ENCODE data around the gene NDUFAF7. TPM values are rescaled to one million over a fixed set of nuclear protein-coding genes. Genes with fewer than 3 reads are reported as not detected.

The NDUFAF7 gene
- polyA plus RNA-seq, 3 donors: 4.7 to 12.2 (median 5.6) TPM

- Histone ChIP-seq H3K36me3 (replicated peaks in 1 of 2; ENCODE audit: control insufficient read depth in 1 of 2, insufficient read depth in 2 of 2, low read length in 2 of 2) (peaks cover 95 to 99% of the 10 kb centered on the region in 2 donors), H4K20me1 (ENCODE audit: insufficient read depth, low read length) (peaks cover 4% of the 10 kb centered on the region), H3K9ac (ENCODE audit: insufficient read depth, low read length, poor library complexity, severe bottlenecking) (no peak overlapping the region), H3K27ac (ENCODE audit: low read depth in 1 of 2, low read length in 2 of 2) (no peak overlapping the region), H3K27me3 (ENCODE audit: control insufficient read depth in 2 of 2, insufficient read depth in 2 of 2, low read length in 2 of 2) (no peaks in the 10 kb centered on the region), H3K4me3 (replicated peaks in 1 of 3; ENCODE audit: low read depth in 2 of 3, low read length in 3 of 3) (no peak overlapping the region), H2AFZ (ENCODE audit: insufficient read depth, low read depth, low read length, poor library complexity, severe bottlenecking) (no peak overlapping the region), H3K4me2 (replicated peaks; ENCODE audit: extremely low read depth, low read length, poor library complexity, severe bottlenecking) (no peak overlapping the region), H3K4me1 (ENCODE audit: control insufficient read depth in 1 of 2, insufficient read depth in 2 of 2, low read length in 2 of 2) (no peaks in the 10 kb centered on the region), H3K79me2 (ENCODE audit: insufficient read depth, low read length) (no peaks in the 10 kb centered on the region), H3K9me3 (replicated peaks in 1 of 2; ENCODE audit: control insufficient read depth in 1 of 2, insufficient read depth in 1 of 2, low read length in 2 of 2) (no peaks in the 10 kb centered on the region)
- Mint-ChIP-seq H3K4me1 (no peaks in the 10 kb centered on the region), H3K27ac (peak overlapping the region in 1 of 7 donors; percentile 61), H3K27me3 (ENCODE audit: low read depth in 3 of 3) (no peaks in the 10 kb centered on the region), H3K36me3 (peaks cover 77 to 88% of the 10 kb centered on the region in 2 donors), H3K9me3 (no peaks in the 10 kb centered on the region), H3K4me3 (no peak overlapping the region)
- intact Hi-C loops (cut with micrococcal nuclease): no loop called here
- TF ChIP-seq, protein P1, sequence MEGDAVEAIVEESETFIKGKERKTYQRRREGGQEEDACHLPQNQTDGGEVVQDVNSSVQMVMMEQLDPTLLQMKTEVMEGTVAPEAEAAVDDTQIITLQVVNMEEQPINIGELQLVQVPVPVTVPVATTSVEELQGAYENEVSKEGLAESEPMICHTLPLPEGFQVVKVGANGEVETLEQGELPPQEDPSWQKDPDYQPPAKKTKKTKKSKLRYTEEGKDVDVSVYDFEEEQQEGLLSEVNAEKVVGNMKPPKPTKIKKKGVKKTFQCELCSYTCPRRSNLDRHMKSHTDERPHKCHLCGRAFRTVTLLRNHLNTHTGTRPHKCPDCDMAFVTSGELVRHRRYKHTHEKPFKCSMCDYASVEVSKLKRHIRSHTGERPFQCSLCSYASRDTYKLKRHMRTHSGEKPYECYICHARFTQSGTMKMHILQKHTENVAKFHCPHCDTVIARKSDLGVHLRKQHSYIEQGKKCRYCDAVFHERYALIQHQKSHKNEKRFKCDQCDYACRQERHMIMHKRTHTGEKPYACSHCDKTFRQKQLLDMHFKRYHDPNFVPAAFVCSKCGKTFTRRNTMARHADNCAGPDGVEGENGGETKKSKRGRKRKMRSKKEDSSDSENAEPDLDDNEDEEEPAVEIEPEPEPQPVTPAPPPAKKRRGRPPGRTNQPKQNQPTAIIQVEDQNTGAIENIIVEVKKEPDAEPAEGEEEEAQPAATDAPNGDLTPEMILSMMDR (IDR thresholded peaks at IDR 0.05): no peak
- DNase-seq: no peak
- 100% methylated on average over 1 of the region's 5 CpGs for WGBS (ENCODE audit: insufficient coverage)
Observed at GRCh38 chr2:37250869-37251740, 19.6 kb downstream of the NDUFAF7 start.

DNA sequence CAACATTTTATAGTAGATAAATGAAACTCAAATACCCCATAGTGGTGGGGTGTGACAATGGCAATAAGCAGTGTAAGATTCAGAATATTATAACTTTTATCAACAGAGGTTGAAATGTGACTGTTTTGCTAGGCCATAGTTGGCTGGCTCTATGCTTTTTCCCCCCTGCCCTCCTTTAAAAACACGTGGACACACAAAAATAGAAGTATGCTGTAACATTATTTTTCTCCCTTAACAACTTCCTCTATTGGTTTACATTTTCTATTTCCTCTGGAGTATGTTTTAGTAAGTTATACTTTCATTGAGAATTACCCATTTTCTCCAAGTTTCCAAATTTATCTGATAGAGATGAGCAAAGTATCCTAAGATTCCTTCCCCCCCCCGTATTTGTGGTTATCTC is 31.1 kb downstream of the NDUFAF7 start:
- Histone ChIP-seq H3K4me3 (replicated peaks in 1 of 3; ENCODE audit: low read depth in 2 of 3, low read length in 3 of 3) (no peak overlapping the region), H3K9me3 (replicated peaks in 1 of 2; ENCODE audit: control insufficient read depth in 1 of 2, insufficient read depth in 1 of 2, low read length in 2 of 2) (no peaks in the 10 kb centered on the region), H3K9ac (ENCODE audit: insufficient read depth, low read length, poor library complexity, severe bottlenecking) (no peak overlapping the region), H3K4me1 (ENCODE audit: control insufficient read depth in 1 of 2, insufficient read depth in 2 of 2, low read length in 2 of 2) (peaks cover 5 to 10% of the 10 kb centered on the region in 2 donors), H3K27ac (ENCODE audit: low read depth in 1 of 2, low read length in 2 of 2) (peak overlapping the region in 1 of 2 donors; percentile 36), H3K79me2 (ENCODE audit: insufficient read depth, low read length) (no peaks in the 10 kb centered on the region), H2AFZ (ENCODE audit: insufficient read depth, low read depth, low read length, poor library complexity, severe bottlenecking) (no peak overlapping the region), H3K4me2 (replicated peaks; ENCODE audit: extremely low read depth, low read length, poor library complexity, severe bottlenecking) (no peak overlapping the region), H3K36me3 (replicated peaks in 1 of 2; ENCODE audit: control insufficient read depth in 1 of 2, insufficient read depth in 2 of 2, low read length in 2 of 2) (peaks cover 33 to 80% of the 10 kb centered on the region in 2 donors), H4K20me1 (ENCODE audit: insufficient read depth, low read length) (peaks cover 13% of the 10 kb centered on the region), H3K27me3 (ENCODE audit: control insufficient read depth in 2 of 2, insufficient read depth in 2 of 2, low read length in 2 of 2) (no peaks in the 10 kb centered on the region)
- WGBS (ENCODE audit: insufficient coverage): no CpG with 5 or more reads among the region's 2 CpGs
- no peaks in the 10 kb centered on the region for H3K9me3 Mint-ChIP-seq
- H3K27ac Mint-ChIP-seq: peak overlapping the region in 1 of 7 donors; percentile 32
- H3K4me1 Mint-ChIP-seq: peaks cover 11% of the 10 kb centered on the region
- H3K36me3 Mint-ChIP-seq: peaks cover 53 to 75% of the 10 kb centered on the region in 2 donors
- H3K27me3 Mint-ChIP-seq (ENCODE audit: low read depth in 3 of 3): no peaks in the 10 kb centered on the region
- TF ChIP-seq, protein P1 (IDR thresholded peaks at IDR 0.05): no peak
- intact Hi-C loops (cut with micrococcal nuclease): no loop called here
- H3K4me3 Mint-ChIP-seq: no peak overlapping the region
- no peak for DNase-seq
